NCI-H1930 (cell line): Measurements from ENCODE around the gene MYBBP1A.
A peak's percentile ranks its signal among the peaks of the same experiment; 100 is the strongest.

ENCODE experiments used
- DNase-seq, 2 experiments: peaks; one replicate each; lab custom pipeline; 2025; lab: John Stamatoyannopoulos, UW

Gene MYBBP1A

DNA sequence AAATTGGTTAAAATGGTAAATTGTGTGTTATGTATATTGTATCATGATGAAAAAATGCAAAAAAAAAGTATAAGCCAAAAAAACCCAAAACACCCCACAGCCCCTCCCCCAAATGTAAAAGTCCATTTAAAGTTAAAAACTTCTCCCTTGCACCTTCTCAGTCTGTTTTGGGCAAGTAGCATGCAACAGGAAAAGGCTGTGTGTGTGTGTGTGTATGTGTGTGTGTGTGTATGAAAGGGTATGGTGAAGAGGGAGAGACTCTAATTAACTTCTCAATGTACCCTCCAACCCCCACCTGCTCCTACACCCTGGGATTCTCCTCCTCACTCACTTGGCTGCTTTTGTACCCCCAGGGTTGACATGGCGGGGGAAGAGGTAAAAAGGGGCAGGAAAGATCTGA lies 14.4 kb upstream of the MYBBP1A start:
- no peak for DNase-seq

DNA sequence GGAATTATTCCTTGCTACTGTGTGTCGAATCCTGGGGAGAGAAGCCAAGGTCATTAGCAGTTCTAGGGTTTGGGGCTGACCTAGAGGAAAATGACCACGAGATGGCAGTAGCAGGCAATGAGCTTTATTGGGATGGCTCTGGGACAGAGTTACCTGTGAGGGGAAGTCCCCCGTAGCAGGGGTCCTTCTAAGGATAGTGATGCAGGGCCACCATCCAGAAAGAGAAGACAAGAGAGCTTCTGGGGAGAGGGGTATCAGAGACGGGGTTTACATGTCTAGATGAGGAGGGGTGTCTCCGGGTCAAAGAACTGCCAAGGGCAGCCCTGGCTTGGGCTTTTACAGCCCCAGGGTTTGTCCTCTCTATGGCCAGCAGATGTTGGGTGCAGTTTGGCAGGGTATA lies 11.6 kb upstream of the MYBBP1A start:
- DNase-seq, result peak; percentile 35 to 58

DNA sequence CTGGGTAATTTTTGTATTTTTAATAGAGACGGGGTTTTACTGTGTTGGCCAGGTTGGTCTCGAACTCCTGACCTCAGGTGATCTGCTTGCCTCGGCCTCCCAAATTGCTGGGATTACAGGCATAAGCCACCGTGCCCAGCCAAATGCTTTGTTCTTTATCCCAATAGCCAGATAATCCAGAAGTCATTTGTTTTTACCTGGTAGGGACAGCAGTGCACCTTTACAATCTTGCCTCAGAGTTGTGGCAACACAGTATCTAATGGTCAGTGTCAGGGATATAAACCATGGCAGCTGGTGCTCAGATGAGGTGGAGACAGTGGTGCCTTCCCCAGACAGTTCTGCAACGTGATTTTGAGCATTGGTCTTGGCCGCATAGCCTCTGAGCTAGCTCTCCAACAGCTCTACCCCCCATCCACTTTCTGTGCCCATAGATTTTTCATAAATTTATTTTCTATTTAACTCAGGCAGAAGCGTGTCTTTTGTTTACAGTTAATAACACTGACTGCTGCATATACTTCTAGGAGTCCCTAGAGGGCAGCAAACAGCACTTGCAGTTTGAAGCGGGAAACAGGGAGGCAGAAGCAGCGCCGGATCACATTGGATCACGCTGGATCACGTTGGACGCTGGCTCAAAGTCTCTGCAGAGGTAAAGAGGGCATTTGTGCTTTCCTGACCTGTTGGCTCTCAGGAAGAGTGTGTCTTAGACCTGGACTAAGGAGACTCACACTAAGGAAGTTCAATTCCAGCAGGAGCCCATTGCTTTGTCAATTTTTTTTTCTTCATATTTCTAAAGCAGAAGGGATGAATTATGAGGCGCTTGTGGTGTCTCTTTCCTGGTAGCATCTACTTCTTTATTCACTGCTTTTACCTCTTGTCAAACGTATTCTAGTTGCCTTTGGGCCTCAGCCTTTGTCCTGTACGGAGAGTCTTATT lies 10.3 kb upstream of the MYBBP1A start:
- DNase-seq, result peak; percentile 67

DNA sequence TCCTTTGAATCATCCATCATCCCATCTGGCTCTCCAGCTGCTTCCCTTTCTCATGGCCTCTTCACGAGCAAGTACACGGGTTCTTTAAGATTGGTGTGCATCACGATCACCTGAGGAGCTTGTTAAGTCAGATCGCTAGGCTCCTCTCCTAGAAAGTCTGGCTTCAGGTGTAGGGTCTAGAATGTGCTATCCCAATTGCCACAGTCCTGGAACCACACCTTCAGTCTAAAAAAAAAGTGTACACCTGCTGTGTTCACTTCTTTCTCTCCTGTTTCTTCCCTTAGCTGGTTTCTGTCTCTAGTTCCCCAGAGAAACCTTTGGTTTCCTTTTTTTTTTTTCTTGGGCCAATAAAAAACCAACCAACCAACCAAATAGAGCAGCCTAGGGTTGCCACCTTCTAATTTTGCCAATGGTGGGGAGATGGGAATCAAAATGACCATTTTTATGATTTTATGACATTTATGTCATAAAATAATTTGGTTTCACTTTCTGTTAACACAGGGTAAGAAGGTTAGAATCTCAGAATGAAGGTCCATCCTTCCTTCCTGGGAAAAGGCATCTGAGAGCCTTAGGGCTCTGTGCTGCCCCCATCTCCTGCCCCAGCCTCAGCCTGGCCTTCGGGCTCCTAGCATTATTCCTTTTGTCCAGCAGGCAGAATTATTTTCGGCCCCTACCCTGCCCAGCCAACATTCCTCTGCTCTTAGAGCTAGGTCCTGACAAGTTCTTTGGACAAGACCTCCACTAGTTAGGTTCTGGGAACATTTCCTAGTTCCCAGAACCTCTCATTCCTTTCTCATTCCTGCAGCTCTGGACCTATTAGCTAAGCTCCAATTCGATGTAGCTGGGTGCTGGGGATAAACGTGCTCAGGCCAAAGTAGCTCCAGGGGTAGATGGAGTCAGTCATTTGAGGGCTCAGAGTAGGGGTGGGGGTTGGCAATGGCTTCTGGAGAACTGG lies 7.1 kb upstream of the MYBBP1A start:
- no peak for DNase-seq

DNA sequence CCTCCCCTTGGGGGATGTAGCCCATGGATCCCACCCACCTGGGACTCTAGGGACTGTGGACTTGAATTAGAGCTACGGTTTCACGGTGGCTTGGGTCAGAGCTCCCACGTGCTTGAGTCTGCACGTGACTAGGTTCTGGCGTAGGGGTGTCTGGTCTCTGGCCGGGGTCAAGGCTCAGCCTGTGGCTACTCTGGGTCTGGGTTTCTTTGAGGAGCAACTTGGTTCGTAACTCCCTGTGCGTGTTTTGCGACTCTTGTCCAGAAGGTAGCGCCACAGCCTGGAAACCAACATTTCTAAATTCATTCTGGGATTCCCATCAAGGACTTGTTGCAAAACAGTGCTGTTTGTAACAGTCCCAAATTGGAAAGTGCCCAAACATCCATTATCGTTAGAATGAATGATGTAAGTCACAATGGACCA lies 5.7 kb upstream of the MYBBP1A start:
- DNase-seq, result no peak

DNA sequence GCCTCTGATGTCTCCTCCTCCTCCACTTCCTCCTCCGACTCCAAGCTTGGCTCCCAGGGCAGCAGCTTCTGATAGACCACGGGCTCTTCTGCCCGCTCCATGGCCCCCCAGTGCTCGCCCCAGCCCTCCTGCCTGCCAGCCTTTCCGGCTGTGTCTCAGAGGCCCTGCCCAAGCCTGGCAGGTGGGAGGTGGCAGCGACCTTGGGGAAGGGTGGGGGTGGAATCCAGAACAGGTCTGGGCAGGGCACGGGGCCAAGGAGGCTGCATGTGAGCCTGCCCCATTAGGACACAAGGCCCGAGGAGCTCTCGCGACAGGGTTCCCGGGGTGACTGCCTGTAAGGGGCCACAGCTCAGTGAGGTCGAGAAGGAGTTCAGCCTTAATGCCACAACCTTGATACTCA lies 5.2 kb upstream of the MYBBP1A start, which contains the start of gene GGT6:
Gene GGT6, minus strand, starts transcription at position 157 of the 400 bp plus-strand sequence. Its CDS starts 56 bp downstream, at position 101.
- DNase-seq, result no peak

DNA sequence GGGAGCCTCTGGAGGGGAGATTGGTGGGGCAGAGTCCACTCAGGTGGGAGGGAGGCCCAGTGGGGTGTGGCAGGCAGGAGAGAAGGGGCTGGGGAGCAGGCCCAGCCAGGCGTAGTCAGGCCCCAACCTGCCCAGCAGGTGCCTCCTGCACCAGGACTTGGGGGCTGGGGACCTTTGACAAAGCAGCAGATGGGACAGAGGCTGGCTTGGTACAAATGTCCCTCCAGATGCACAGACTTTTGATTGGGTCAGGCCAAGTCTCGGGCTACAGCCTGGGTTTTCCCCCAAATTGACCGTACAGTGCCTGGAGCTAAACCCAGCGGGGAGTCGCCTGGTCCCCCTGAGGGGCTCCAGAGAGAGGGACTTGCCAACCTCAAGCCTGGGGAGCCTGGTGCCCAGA lies 4.8 kb upstream of the MYBBP1A start:
- DNase-seq, result no peak

DNA sequence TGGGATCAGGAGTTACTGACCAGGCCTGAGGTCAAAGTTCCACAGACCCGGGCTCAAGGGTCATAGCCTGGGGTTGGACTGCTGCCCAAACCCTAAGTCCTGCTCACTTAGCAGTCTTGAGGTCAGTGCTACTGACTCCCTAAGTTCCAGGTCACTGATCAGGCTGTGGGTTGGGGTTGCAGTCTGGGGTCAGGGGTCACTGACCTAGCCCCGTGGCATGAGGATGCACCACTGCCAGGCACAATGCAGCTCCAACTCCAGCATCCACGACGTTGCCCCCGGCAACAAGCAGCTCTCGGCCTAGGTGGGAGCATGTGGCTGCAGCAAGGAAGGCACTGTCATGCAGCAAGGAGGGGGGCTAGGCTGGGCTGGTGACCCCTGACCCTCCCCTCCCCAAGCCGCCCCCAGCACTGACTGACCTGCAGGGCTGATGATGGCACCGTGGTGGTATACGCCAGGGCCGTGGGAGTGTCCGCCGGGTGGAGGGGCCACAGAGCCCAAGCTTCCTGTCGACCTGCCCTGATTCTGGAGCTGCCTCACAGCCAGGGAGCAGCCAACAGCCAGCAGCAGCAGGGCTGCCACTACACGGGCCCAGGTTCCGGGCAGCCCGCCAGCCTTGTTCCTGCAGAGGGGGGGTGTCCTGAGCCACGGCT lies 4.1 kb upstream of the MYBBP1A start:
- no peak for DNase-seq

DNA sequence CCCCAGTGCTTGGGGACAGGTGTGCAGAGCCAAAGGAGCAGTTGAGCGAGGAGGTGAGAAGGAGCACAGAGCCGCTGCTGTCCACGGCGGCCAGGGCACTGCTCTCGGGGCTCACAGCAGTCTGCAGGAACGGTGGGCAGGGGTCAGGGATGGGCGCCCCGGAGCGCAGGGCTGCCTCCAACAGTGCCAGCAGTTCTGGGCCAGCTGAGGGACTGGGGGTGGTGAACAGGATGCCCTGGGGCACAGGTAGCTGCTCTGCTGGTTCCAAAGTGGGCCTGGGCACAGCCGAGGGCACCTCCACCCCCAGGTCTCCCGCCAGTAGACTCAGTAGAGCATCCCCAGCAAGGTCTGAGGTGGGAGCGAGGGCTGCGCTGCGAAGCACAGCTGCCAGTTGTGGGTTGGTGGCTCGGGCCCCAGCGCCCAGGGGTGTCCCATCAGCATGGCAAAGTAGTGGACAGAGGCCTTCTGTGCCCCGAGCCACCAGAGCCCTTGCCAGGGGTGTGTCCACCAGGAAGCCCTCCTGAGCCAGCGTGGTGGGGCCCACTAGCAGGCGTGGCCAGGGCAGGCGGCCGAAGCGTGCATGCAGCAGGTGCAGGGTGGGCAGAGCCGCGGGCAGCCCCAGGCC lies 3.3 kb upstream of the MYBBP1A start:
- DNase-seq, result no peak

DNA sequence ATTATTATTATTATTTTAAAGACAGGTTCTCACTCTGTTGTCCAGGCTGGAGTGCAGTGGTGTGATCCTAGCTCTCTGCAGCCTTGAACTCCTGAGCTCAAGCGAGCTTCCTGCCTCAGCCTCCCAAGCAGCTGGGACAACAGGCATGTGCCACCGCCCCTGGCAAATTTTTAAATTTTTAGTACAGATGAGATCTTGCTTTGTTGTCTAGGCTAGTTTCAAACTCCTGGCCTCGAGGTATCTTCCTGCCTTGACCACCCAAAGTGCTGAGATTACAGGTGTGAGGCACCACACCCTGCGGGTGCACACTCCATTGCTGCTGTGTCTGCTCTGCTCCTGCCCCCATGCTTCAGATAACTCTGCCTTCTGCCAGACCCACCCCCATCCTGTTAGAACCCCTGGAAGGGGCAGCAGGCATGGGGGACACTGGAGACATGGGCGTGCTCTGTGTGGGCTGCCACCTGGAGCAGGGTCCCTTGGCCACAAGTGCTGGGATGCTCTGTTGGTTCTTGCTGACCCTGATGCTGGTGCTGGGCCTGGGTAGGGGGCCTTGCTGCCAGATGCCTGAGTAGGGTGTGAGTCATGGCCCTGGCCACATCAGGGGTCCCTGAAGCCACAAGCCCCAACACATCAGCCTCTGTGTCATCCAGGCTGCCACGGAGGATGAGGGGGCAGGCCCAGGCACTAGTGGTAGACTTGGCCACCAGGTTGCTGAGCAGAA lies 2.6 kb upstream of the MYBBP1A start:
- no peak for DNase-seq

DNA sequence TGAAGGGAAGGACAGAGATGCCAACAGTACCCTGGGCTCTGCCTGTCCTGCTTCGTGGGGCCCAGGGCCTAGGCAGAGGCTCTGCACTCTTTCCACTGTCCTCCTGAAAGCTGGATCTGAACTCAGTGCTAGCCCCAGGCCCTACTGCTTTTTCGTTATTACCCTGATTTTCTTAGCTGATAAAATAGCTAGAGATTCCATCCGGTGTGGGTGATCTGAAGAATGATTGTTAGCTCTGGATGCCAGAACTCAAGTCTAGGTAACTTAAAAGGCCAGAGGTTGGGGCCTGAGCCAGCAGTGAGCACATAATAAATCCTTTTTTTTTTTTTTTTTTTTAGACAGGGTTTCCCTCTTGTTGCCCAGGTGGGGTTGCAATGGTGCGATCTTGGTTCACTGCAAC lies 1.8 kb upstream of the MYBBP1A start:
- no peak for DNase-seq

DNA sequence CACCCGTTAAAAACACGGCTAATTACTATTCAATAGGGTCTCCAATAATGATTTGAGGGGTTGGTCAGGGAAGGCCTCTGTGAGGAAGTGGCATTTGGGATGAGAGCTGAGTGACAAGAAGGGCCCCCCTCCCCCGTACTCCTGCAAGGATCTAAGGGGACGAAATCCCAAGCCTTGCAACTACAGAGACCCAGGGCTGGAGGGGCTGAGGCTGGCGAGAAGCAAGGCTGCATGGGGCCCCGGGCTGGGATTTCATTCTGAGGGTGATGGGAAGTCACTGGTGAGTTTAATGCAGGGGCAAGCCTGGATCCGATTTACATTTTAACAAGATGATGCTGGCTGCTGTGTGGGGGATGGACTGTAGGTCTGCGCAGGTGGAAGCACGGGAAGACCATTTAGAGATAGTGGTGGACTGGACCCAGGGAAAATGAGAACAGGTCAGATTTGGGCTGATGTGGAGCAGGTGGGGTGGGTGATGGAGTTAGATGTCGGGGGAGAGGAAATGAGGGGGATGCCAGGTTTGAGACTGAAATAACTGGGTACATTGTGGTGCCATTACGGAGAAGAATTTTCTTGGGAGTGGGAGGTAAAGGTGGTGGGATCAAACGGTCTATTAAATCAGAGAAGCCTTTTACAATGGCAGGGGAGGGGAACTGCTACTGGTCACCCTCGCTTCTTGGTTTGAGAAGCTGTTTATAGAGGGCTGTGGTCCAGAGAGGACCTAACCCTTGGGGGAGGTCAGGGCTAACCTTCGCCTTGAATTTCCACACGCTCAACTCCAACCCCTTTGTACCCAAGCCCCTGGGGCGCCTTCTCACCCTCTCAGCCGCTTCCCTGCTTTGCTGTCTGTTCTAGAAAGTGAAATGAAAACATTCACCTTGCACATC lies 932 bp upstream of the MYBBP1A start:
- DNase-seq, result no peak

DNA sequence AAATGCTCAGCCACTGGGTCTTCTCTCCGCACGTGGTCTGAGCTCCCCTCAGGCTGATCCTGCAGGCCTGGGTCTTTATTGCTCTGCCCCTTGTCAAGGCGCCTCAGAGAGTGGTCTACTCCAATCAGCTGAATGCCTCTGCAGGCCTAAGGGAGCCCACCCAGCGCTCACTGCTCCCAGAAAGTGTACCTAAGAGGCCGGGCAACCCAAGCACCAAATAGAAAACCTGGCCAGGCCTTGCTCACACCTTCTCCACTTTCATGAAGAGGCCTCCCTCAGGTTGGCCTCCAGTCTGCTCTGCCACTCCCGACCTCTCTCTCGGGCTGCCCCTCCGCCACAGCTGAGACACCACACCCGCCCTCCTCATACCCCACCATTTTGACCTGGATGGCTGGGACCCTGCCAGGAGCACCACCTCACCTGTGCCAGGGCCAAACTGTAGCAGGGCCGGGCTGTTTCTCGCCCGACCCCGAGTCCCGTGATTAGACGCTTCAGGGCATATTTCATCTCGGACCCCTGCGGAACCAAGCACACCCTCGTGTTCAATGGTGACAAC lies 665 bp downstream of the MYBBP1A start:
- no peak for DNase-seq

DNA sequence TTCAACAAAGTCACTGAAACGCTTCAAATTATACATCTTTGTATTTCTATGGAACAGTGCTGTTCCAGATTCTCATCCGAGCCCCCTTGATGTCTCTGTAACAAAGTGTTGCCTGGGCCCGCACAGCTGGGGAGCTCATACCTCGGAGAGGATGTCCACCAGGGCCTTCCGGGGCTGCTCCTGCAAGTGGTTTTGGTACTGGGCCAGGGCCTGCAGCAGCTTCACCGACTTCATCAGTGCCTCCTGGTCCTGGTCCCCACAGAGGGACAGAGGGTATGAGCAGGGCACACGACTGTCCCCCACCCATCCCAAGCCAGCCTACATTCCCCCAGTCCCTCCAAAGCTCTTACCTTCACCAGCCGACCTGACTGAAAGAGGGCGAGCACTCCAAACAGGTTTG lies 1.5 kb downstream of the MYBBP1A start:
- no peak for DNase-seq

DNA sequence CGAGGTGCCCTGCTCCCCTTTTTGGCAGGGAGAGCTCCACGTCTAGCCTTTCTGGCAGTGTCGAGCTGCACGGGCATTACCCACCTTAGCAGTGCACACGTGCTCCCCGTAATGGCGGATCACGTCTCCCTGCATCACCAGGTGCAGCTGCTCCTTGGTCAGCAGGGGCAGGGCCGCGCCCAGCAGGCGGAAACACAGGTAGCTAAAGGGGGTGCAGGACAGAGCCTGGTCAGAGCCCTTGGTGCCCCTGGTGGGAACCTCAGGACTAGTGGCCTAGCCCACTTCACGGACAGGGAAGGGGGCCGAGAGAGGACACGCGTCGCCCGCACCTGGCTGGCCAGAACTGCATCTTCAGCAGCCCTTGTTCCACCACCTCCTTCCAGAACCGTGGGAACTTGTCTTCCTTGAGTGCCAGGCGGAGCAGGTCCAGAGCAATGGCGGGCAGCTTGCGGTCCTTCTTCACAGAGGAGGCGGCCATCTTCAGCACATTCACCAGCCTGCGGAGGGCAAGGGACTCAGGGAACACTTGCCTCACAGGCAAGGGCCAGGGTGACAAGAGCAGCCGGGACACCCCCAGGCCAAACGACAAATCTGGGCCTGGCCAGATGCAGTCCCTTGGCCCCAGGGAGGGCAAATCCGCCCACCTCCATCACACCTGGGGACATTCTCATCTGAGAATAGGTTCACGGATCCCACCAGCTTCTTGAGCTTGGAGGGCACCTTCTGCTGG lies 3.2 kb downstream of the MYBBP1A start:
- DNase-seq, result no peak

DNA sequence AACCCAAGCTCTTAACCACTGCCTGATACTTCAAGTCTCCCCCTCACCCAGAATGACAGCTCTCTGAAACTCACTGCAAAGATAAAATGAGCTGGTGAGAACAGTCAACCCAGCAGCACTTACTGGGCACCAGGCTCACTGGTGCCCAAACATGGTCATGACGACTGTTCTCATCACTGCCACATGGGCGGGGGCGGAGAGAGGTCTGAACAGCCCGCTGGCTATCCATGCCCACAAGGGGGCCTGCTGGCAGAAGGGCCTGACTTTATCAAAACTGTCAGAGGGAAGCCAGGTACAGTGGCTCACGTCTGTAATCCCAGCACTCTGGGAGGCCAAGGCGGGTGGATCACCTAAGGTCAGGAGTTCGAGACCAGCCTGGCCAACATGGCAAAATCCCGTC lies 4.0 kb downstream of the MYBBP1A start:
- no peak for DNase-seq

DNA sequence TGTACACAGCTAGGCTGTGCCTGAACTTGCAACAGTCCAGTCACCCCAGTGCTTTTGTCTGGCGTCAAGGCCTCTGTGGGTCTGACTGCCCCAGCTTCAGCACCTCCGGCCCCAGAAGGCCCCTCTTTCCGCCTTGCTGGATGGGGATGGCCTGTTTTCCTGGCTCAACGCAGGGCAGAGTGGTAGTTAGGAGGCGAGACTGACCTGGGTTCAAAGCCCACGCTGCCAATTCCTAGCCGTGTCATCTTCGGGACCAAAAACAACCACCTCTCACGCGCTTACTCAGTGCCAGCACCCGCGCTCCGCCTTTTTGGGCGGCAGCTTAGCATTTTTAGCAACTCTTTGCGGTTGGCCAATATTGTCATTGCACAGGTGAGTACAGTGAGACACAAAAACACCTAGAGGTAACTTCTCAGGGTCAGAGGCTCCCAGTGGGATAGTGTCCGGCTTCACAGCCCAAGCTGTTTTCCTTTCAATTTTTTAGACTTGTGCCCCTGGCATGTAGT lies 4.6 kb downstream of the MYBBP1A start:
- no peak for DNase-seq

DNA sequence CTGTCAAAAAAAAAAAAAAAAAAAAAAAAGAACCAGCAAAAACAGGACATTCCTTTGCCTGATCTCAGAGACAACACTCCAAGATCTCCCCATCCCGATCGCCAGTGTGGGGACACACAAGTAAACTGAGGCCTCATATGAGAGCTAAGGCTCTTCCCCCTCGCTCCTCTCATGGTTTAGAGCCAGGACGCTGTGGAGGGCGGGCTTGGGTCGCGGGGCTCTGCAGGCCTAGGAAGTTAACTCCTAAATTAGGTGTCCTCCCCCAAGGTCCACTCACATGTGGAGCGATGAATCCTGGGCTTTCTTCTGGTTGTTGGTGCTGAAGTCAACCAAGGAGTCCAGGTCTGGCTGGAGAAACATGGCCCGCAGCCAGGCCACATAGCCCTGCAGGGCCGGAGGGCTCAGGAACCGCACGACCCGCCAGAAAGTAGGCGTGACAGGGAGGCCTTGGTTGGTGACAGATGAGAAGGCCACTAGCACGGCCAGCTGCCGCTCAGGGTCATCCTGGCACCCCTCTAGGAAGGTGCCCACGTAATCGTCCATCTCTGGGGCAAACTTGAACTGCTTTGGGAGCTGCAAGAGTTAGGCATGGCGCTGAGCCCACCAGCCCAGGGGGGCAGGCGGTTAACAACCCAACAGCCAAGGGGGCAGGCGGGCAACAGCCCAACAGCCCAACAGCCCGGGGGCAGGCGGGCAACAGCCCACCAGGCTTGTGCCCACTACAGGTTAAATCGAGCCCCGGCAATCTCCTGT lies 5.2 kb downstream of the MYBBP1A start:
- no peak for DNase-seq
